Keratinocyte (primary cell): ENCODE results near the gene CLC. TPM values are rescaled to one million over a fixed set of nuclear protein-coding genes. Genes with fewer than 3 reads are reported as not detected.

Source experiments
- DNase-seq: peaks from one replicate; pipeline ENCODE4 v3.0.0-alpha.2; 2011; ENCODE audit warnings: low read depth, missing footprints, low spot score
- FAIRE-seq: peaks from 2 replicates; lab custom pipeline; 2011; peaks lifted over from hg19 to GRCh38; lab: Jason Lieb, UNC
- H2AFZ ChIP-seq: 2 replicates; pipeline ENCODE4 v1.6.0; 2012; ENCODE audit warnings: low read length, control low read depth, inconsistent platforms; ENCODE audit not compliant: control insufficient read depth
- H3K27ac ChIP-seq: 2 replicates; pipeline ENCODE4 v1.5.1; 2011; ENCODE audit warnings: low read length; ENCODE audit not compliant: control insufficient read depth, insufficient read depth
- H3K27me3 ChIP-seq: 3 replicates; pipeline ENCODE4 v1.6.0; 2011; ENCODE audit warnings: low read length; ENCODE audit not compliant: control insufficient read depth, insufficient read depth; ENCODE audit errors: extremely low read depth
- H3K36me3 ChIP-seq, 2 experiments: 2 replicates in 1 of 2; 3 replicates in 1 of 2; pipeline ENCODE4 v1.5.1; 2011; ENCODE audit warnings: low read length in 2 of 2, mild to moderate bottlenecking in 1 of 2; ENCODE audit not compliant: control insufficient read depth in 2 of 2, insufficient read depth in 2 of 2; ENCODE audit errors: extremely low read depth in 1 of 2
- H3K4me1 ChIP-seq: 3 replicates; pipeline ENCODE4 v1.5.1; 2011; ENCODE audit warnings: low read length; ENCODE audit not compliant: control insufficient read depth, insufficient read depth; ENCODE audit errors: extremely low read depth
- H3K4me2 ChIP-seq: 3 replicates; pipeline ENCODE4 v1.6.0; 2011; ENCODE audit warnings: low read depth, low read length; ENCODE audit not compliant: control insufficient read depth, insufficient read depth; ENCODE audit errors: extremely low read depth
- H3K4me3 ChIP-seq, 3 experiments: fragments of 200-600 bp in 1 of 3; sonication (generic) in 1 of 3; 2 replicates in 2 of 3; 3 replicates in 1 of 3; pipeline ENCODE4 v1.5.1; 2011 to 2016; ENCODE audit warnings: low read length in 3 of 3, mild to moderate bottlenecking in 3 of 3, control low read depth in 2 of 3, inconsistent platforms in 1 of 3, low read depth in 1 of 3, mixed read lengths in 1 of 3, mixed run types in 1 of 3, moderate library complexity in 1 of 3; ENCODE audit not compliant: control insufficient read depth in 2 of 3, insufficient read depth in 2 of 3; ENCODE audit errors: extremely low read depth in 1 of 3
- H3K79me2 ChIP-seq: 2 replicates; pipeline ENCODE4 v1.6.0; 2012; ENCODE audit warnings: low read length; ENCODE audit not compliant: control insufficient read depth, insufficient read depth
- H3K9ac ChIP-seq: 3 replicates; pipeline ENCODE4 v1.6.0; 2011; ENCODE audit warnings: low read length; ENCODE audit not compliant: control insufficient read depth, insufficient read depth; ENCODE audit errors: extremely low read depth
- H3K9me1 ChIP-seq: 3 replicates; pipeline ENCODE4 v1.6.0; 2011; ENCODE audit warnings: low read length; ENCODE audit not compliant: control insufficient read depth, insufficient read depth; ENCODE audit errors: extremely low read depth
- H3K9me3 ChIP-seq: 2 replicates; pipeline ENCODE4 v1.5.1; 2012; ENCODE audit warnings: low read depth, low read length; ENCODE audit not compliant: control insufficient read depth
- H4K20me1 ChIP-seq: 3 replicates; pipeline ENCODE4 v1.6.0; 2011; ENCODE audit warnings: low read length; ENCODE audit not compliant: control insufficient read depth, insufficient read depth; ENCODE audit errors: extremely low read depth
- EZH2 ChIP-seq: IDR thresholded peaks from one replicate; pipeline ENCODE4 v1.6.1; 2012; ENCODE audit warnings: inconsistent platforms, mild to moderate bottlenecking, low read length, moderate library complexity
- dilution Hi-C: fragments of 300-500 bp; cut with MboI; formaldehyde crosslinking; loops from one replicate; pipeline ENCODE4 v1.7.0; 2020; ENCODE audit warnings: low sequenced_read_pairs; ENCODE audit not compliant: extremely low pct_ligation_motif_present
- polyA plus RNA-seq, 5 experiments: library from polyadenylated mRNA; depleted of rRNA in 3 of 5; stranded (reverse) in 3 of 5; stranded (forward) in 1 of 5; unstranded in 1 of 5; fragments of >200 nt; gene quantifications; 1 replicate in 1 of 5; 2 replicates in 3 of 5; 3 replicates in 1 of 5; pipeline versions ENCODE4 v1.2.1 to v1.2.3, GENCODE V29; 2011 to 2012; ENCODE audit warnings: missing spikeins in 2 of 5, low read depth in 1 of 5, low replicate concordance in 1 of 5
- TF ChIP-seq, protein P1 (sequence below), 3 experiments: IDR thresholded peaks in 1 of 3; conservative IDR thresholded peaks in 1 of 3; optimal IDR thresholded peaks in 1 of 3; 2 replicates in 2 of 3; 3 replicates in 1 of 3; pipeline versions ENCODE3 to v1.5.1; 2011; ENCODE audit warnings: low read length in 3 of 3, mild to moderate bottlenecking in 3 of 3, moderate library complexity in 2 of 3, control low read depth in 1 of 3, inconsistent platforms in 1 of 3; ENCODE audit not compliant: insufficient read depth in 2 of 3; ENCODE audit errors: extremely low read depth in 1 of 3

Gene CLC
- polyA plus RNA-seq, 1 donor (not counting 4 experiments of a cell fraction or from before 2014, with no cell fraction given): not detected

GRCh38 chr19:39695759-39696158 lies 42.1 kb downstream of the CLC start:
- no peaks in the 10 kb centered on the region for H3K79me2 ChIP-seq
- no peak overlapping the region for H2AFZ ChIP-seq
- DNase-seq (no peak), FAIRE-seq (no peak)
- no peaks in the 10 kb centered on the region for H3K27me3 ChIP-seq
- H3K9ac ChIP-seq: no peak overlapping the region
- H4K20me1 ChIP-seq: no peaks in the 10 kb centered on the region
- no peaks in the 10 kb centered on the region for H3K9me1 ChIP-seq
- H3K4me1 ChIP-seq: no peaks in the 10 kb centered on the region
- H3K4me2 ChIP-seq: no peak overlapping the region
- dilution Hi-C loops: no loop called here
- no peaks in the 10 kb centered on the region for H3K36me3 ChIP-seq
- TF ChIP-seq EZH2: no peak
- TF ChIP-seq, protein P1, sequence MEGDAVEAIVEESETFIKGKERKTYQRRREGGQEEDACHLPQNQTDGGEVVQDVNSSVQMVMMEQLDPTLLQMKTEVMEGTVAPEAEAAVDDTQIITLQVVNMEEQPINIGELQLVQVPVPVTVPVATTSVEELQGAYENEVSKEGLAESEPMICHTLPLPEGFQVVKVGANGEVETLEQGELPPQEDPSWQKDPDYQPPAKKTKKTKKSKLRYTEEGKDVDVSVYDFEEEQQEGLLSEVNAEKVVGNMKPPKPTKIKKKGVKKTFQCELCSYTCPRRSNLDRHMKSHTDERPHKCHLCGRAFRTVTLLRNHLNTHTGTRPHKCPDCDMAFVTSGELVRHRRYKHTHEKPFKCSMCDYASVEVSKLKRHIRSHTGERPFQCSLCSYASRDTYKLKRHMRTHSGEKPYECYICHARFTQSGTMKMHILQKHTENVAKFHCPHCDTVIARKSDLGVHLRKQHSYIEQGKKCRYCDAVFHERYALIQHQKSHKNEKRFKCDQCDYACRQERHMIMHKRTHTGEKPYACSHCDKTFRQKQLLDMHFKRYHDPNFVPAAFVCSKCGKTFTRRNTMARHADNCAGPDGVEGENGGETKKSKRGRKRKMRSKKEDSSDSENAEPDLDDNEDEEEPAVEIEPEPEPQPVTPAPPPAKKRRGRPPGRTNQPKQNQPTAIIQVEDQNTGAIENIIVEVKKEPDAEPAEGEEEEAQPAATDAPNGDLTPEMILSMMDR (optimal IDR thresholded peaks at IDR 0.05 in 1 of 3, IDR thresholded peaks at IDR 0.05 in 1 of 3, conservative IDR thresholded peaks at IDR 0.05 in 1 of 3; ENCODE audit: extremely low read depth in 1 of 3, insufficient read depth in 2 of 3, low read length in 3 of 3): no peak
- no peak overlapping the region for H3K27ac ChIP-seq
- no peaks in the 10 kb centered on the region for H3K9me3 ChIP-seq
- no peak overlapping the region for H3K4me3 ChIP-seq

GRCh38 chr19:39692822-39693221 lies 45.0 kb downstream of the CLC start:
- DNase-seq (no peak), FAIRE-seq (no peak)
- H3K36me3 ChIP-seq: no peaks in the 10 kb centered on the region
- no peaks in the 10 kb centered on the region for H3K9me3 ChIP-seq
- H3K9ac ChIP-seq: no peak overlapping the region
- H3K27ac ChIP-seq: no peak overlapping the region
- no peaks in the 10 kb centered on the region for H3K4me1 ChIP-seq
- dilution Hi-C loops: no loop called here
- no peak overlapping the region for H3K4me2 ChIP-seq
- no peak for TF ChIP-seq EZH2
- TF ChIP-seq, protein P1 (optimal IDR thresholded peaks at IDR 0.05 in 1 of 3, IDR thresholded peaks at IDR 0.05 in 1 of 3, conservative IDR thresholded peaks at IDR 0.05 in 1 of 3; ENCODE audit: extremely low read depth in 1 of 3, insufficient read depth in 2 of 3, low read length in 3 of 3): no peak
- no peaks in the 10 kb centered on the region for H4K20me1 ChIP-seq
- H2AFZ ChIP-seq: no peak overlapping the region
- no peaks in the 10 kb centered on the region for H3K27me3 ChIP-seq
- no peaks in the 10 kb centered on the region for H3K9me1 ChIP-seq
- H3K79me2 ChIP-seq: no peaks in the 10 kb centered on the region
- no peak overlapping the region for H3K4me3 ChIP-seq
